Measurements from ENCODE around the gene TLL2.
"Not testable (repeated sequence)": the region's sequence is repeated elsewhere in the genome, so short reads cannot be mapped to it uniquely, and the experiment has no call there.

TLL2 gene

DNA sequence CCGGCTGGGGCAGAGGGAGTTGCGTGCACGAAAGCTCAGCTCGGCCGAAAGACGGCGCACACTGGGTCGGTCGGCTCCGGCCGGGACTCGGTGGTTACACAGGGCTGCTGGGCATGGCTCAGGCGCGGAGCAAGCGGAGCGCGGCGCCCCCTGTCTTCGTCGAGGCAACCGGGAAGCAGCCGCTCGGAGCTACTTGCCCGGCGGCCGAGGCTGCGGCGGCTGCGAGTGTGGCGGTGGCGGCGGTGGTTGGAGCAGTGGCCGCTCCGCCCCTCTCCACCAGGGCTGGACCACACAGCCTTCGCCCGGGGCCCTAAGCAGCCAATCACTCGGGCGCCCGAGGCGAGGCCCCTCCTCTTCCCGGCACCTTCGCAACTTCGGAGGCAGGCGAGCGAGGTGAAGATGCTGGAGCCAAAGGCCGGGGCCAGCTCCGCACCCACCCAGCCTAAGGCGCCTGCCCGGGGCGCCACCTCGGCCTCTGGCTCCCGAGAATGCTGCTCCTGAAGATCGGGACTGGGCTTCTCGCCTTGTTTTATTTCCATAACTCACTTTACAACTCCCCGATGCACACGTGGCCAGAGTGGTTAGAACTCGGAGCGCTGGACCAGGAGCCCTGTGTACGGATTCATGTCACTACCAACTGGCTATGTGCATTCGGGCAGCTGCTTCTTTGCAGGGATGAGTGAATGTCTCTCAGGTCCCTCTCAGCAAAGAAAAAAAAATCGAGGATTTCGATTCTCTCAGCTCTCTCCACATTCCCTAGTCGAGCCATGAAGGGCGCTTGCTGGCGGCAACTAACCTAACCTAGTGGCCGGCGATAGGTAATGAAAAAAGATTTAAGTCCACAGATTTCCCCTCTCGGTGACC, at the start of gene TLL2:
Gene TLL2, minus strand, starts transcription at position 229 of the 864 bp plus-strand sequence. CDS start 241 bp downstream, outside the sequence.
- DNase-seq, result peak; percentile 53

DNA sequence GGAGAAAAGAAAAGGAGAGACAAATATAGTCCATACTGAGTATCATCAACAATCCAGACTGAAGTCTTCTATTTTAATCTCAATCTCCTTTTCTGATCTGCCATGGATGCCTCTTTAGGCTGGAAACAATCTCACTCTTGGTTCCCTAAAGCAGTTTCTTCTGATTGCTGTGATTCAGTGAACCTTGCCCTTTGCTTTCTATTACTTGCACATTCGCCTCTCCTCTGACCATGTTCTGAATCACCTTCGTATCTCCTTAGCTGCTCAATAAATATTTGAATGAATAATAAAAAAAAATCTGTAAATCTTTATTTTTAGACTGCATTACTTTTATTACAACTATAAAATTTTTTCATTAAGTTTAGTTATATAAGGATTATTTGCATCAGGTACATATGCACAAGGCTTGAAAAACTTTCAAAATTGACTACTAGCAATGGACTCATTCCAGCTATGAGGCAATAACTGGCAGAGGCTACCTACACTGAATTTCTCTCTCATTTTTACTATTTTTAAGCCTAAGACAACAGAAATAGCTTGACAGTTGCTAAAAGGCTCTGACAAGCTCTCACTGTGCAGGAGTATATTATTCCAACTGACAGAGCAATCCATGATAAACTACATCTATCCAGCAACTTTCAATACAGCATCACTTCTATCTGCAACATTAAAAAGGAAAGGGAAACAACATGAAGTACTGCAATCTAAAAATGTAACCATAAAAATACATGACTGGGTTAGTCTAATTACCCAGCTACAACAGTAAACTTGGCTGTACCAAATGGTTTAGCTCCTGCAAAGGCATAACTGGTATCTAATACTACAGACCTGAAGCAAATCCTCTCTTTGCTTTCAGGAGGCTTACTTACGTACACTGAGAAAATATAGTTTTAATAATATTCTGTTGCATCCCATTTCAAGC, 47.5 kb upstream of the TLL2 start:
- no peak for DNase-seq

DNA sequence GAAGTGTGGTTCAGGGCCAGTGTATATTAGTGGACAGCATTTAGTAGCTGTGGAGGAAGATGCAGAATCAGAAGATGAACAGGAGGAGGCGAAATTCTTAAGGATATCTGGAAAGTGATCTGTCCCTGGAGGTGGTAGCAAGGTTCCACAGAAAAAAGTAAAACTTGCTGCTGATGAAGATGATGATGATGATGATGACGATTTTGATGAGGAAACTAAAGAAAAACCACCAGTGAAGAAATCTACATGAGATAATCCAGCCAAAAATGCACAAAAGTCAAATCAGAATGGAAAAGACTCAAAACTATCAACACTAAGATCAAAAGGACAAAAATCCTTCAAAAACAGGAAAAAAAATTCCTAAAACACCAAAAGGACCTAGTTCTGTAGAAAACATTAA, 46.8 kb upstream of the TLL2 start:
- no peak for DNase-seq

DNA sequence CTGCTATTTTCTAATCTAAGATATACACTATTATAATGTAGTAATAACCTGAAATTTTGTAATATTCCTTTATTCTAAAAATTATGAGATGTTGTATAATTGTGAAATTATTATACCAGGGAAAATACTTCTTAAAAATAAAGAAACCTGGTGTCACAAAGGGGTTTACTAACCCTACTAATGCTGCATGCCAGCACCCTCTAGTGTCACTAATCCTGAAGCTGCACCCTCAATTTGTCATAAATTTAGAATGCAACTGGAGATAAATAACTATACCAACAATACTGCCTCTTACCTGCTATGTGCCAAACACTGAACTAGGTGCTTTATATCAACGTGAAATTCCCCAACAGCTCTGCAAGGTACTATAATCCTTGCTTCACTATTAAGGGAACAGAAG, 42.3 kb upstream of the TLL2 start:
- peak; percentile 5 for DNase-seq

DNA sequence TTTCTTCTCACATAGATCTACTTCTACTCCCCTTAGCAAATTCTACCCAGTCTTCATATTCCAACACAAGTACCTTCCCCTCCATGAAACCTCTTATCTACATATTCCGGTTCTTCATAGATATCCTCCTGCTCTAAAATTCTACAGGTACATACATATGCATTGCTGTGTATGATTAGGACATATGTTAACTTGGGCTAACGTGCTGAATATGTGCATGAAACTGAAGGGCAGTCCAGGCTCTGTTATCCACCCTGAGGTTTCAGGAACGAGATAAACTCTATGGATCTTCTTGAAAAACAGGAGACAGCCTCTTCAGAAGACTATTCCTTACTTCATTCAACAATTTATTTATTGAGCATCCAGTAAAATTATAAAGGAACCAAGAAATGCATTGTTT, 41.6 kb upstream of the TLL2 start:
- DNase-seq, result no peak

DNA sequence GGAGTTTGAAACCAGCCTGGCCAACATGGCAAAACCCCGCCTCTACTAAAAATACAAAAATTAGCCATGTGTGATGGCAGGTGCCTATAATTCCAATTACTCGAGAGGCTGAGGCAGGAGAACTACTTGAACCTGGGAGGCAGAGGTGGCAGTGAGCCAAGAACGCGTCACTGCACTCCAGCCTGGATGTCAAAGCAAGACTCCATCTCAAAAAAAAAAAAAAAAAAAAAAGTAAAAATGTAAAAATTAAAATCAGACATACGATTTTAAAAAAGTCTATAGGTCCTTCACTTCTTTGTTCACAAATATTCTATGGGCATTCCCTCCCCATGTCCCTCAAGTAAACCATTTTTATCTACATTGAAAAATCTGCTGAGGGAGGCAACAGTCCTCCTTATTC, 34.9 kb upstream of the TLL2 start:
- no peak for DNase-seq

DNA sequence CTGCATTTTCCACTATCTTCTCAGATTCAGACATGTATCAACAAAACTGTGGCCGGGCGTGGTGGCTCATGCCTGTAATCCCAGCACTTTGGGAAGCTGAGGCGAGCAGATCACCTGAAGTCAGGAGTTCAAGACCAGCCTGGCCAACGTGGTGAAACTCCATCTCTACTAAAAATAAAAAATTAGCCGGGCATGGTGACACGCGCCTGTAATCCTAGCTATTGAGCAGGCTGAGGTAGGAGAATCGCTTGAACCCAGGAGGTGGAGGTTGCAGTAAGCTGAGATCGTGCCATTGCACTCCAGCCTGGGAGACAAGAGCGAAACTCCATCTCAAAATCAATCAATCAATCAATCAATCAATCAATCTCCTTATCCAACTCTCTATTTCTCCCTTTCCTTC, 31.8 kb upstream of the TLL2 start:
- DNase-seq, result not testable (repeated sequence)

DNA sequence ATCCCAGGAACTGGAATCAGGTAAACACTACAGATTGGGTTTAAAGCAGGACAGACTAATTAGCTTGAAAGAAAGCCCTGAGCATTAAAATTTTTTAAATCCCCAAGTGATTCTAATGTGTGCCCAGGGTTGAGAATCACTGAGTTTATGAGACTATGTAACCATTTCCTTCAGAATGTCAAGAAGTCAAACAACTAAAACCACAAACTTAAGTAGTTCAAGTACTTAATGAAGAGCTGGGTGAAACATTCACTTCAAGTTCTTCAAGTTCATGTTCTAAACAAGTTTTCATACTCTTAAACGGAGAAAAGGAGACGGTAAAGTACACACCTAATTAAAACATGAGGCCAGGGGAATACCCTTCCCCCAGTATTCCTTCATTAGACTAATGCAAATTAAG, 28.2 kb upstream of the TLL2 start:
- no peak for DNase-seq

DNA sequence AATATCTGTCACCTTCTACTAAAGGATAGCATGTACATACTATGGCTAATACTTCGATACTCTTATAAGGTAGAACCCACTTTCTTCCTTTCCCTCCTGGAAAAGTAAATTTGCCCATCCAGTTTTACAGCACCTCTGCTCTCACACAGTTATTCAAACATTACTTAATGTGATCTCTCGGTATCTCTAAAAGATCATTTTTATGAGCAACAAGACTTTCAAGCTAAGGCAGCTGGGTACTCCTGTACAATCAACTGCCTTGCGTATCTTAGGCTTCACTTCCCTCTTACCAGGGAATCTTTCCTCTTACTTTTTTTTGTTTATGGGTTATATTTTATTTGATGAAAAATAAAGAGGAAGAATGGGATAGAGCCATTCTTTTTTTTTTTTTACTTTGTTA, 26.5 kb upstream of the TLL2 start:
- DNase-seq, result no peak

DNA sequence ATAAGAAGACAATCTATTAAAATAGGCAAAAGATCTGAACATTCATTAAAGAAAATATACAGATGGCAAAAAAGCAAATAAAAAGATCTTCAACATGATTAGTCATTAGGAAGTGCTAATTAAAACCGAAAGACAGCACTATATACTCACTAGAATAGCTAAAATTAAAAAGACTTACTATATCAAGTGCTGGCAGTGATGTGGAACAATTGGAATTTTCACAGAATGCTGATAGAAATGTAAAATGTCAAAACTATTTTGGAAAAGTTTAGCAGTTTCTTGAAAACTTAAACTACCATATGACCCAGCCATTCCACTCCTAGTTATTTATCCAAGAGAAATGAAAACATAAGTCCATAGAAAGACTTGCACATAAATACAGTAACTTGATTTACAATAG, 25.0 kb upstream of the TLL2 start:
- no peak for DNase-seq

DNA sequence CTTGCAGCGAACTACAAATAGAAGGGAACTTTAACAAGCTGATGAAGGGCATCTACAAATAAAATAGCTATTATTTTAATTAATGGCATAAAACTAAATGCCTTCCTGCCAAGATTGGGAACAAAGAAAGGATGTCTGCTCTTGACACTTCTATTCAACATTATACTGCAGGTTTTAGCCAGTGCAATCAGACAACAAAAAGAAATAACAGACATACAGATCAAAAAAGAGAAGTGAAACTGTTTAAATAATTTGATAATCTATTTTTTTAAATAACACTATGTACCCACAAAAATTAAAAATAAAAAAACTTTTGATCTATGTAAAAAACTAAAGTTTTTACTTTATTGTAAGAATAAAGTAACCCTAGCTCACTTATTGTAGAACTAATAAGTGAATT, 22.4 kb upstream of the TLL2 start:
- DNase-seq, result no peak

DNA sequence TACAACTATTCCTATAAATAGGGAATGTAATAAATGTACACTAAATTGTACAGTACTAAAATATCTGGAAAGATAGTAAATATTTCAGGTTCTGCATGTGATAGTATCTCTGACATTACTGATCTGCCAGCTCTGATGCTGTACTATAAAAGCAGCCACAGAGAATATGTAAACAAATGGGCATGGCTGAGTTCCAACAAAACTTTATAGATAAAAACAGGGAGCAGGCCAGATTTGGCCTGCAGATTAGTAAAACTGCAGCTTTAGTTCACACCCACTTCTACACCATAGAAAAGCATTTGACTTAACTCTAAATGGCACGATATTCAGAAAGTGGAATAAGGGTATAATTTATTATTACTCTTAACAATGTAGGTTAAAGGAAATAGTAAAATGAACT, 18.8 kb upstream of the TLL2 start:
- DNase-seq, result no peak

DNA sequence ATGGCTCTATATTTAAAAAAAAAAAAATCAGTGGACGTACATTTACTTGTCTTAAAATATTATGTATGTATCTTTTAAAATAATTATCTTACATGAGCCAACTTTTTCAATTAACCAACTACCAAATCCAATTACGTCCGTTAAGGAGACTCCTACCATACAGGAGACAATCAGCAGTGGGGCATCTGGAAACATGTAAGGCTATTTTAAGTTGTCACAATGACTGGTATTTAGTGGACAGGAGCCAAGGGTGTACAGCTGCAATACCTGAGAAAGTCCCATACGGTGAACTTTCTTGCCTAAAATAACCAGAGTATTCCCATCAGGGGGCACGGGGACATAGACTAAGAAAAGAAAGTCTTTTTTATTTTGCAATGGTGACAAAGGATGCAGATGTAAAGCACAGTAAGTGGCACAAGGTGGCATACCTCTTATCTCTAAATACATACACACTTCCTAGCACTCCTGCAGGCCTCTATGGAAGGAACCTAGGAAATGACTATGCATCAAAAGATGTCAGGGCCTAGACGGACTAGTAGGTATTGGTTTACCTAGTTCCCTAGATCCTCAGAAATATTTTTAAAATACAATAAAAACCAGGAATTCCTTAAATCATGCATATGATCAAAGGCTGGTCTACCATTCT, 16.0 kb upstream of the TLL2 start:
- no peak for DNase-seq

DNA sequence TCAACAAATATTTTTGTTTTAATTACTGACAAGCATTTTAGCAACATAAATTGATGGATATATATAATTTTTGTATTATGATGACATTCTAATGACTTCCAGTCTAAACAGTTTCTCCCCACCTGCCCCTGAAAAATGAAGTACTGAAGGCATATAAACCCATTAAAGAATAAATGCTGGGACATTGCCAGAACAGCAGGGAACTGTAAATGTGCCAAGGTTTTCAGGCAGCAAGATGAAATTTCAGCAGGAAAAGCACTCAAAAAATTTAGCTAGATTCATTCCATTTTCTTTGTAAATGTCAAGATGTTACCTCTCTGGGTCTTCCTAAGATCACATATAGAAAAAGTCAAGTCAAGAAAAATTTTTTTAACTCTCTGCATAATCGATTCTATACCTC, 11.0 kb upstream of the TLL2 start:
- no peak for DNase-seq

DNA sequence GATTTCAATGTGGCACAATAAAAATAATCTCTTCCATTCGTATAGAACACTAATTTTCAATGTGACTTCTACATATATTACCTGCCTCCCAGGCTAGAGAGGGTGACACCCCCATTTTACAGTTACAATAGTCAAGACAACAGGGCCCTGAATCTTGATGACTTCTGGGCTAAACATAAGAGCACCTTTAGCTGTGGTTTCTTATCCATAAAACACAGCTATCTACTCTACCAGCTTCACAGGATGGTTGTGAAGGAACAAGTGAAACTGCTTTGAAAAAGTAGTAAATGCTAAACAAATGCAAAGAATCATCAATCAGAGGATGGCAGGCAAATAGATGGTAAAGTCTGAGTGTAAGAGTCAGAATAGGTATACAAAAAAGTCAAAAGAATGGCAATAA, 3.6 kb upstream of the TLL2 start:
- no peak for DNase-seq

DNA sequence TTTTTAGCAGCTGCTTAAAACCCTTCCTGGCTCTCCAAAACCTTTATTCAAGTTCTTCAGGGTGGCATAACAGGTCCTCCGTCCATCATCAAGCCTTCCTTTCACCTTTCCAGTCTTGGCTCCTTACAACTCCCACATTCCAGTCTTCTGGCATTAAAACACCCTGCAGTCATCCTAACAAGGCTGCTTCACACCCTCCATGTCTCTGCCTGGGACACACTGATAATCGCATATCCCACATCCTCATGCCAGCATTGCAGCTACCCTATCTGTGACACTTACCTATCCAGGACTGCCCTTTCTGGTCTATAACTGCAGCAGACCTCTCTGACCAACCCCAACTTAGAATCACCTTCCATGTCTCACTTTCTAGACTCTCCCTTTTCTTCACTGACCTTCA, 2.6 kb upstream of the TLL2 start:
- DNase-seq, result no peak

DNA sequence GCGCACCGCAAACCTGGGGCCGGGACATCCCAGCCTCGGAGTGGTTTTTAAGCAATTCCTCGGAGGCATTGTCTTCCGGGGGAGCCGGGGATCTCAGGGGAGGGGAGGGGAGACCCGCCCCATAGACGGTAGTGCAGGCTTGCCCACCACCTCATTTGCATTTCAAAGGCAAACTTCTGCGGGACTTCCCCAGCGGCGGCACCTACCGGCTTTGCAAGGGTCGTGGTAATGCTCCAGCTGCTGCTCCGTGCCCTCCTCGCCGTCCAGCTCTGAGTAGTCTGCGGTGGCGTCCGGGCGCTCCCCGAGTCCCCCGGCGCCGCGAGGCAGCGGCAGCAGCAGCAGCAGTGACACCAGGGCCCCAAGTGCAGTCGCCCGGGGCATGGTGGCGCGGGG, 425 bp downstream of the TLL2 start:
- peak; percentile 33 for DNase-seq

DNA sequence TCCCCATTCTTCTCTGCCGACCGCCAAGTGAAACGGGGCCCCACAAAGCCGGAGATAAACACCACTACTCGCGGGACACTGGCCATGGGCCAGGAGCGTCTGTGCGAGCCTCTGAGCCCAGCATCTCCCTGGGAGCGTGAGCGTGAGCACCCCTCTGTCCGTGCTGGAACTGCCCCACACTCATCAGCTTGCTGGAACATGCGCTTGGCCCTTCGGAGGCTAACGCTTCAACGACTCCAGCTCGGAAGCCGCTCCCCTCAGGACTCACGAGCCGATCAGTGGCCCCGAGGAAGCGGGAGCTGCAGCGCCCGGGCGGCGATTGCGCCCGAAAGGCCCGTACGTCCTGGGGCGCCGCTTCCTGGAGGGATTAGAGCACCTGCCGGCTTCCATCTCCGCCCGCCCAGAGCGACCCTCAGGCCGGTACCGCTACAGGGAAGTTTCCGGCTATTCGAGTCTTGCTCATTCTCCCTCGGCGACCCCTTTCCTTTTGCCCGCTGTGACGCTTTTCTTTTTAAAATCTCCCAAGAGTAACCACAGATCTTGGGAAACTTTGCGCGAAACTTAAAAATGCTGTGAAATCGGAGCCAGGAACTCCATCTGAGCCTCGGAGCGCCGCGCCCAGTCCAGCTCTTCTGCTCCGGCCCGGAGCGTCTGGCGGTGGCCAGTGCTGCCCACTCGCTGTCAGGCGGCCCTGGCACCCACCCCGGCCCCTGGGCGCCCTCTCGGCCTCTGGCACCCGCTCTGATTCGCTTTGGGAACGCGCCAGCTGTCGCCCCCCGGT, 1.0 kb downstream of the TLL2 start:
- DNase-seq, result peak; percentile 5

DNA sequence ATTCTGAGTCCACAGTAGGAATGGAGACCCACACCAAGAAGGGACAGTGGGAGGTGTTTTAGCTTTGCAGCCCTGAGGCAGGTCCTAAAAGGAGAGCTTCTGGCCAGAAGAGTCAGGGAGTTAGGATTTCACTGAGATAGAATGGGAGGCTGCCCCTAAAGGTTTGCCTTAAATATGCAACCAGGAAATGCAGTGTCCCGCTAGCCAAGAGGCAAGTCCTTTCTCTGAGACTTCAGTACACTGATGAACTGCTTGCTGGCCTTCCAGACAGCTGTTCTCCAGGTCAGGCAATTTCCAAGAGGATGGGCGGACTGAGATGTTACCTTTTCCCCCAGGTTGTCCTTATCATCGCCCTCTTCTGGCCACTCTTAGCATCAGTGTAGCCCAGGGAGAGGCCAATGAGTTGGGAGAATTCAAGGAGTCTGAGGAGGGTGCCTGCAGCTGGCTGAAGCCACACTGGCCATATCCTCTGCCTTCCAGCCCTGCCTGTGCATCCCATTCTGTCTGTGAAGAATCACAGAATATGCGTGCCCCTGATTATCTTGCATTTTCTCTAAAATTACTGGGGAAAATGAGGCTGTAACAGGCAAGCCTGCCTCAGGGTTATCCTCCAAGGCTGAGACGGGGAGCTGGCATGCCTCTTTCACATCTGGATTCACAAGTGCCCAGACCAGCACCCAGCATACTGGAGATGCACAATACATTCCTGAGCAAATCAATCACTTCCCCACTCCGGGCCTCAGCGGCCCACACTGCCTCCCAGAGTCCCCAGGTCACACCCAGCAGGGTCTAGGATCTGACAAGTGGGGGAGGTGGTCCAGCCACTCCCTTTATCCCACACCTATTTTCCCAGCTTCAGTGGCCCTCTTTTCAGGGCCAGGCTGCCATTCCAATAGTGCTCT, 2.4 kb downstream of the TLL2 start:
- peak; percentile 20 for DNase-seq

DNA sequence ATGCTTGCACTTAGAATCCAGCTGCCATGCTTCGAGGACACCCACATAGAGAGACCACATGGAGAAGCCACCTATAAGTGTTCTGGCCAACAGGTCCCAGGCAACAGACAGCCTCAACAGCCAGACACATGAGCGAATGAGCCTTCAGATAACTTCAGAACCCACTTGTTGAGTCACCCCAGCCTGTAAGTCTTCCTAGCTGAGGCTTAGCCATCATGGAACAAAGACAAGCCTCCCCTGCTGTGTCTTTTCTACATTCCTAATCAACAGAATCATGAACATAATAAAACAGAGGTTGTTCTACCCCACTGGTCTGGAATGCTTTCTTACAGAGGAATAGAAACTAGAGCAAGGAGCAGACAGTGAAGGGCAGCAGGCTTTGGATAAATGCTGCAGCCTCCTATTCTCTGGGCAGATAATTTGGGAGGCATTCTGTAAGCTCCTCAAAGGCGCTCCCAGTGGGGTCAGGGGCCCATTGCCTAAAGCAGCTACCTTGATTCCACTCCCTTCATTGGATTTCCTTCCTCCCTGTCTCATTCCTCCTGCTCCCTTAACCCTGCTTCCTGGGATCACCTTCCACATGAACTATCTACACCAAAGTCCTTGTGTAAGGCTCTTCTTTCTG, 4.6 kb downstream of the TLL2 start:
- DNase-seq, result no peak

DNA sequence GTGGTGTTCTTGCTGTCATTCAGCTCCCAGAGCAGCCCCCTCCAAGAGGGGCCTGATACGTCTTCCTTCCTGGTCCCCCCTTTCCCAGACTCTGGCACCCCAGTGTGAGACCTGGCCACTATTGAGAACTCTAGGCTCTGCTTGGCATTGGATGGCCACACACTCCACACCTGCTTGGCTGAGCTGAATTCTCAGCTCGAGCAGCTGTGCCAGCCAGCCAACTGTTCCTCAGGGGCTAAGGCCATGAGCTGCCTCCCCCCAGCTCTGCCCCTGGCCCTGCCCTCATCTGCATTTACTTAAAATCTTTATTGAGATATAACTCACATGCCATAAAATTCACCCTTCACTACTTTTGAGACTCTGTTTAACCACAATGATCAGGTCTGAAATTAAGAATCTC, 6.7 kb downstream of the TLL2 start:
- no peak for DNase-seq
